Motor neuron (in vitro differentiated cells): Measurements from ENCODE around the gene YAP1. TPM values are rescaled to one million over a fixed set of nuclear protein-coding genes. Genes with fewer than 3 reads are reported as not detected.

Experiments used
- ATAC-seq, 8 experiments: fragments of 200-7000 bp; cut with Tn5 transposase; replicated peaks in 6 of 8; 2 replicates each; pipeline ENCODE4 v1.8.0; 2021; ENCODE audit warnings: mild to moderate bottlenecking in 8 of 8, moderate library complexity in 8 of 8
- H3K27ac ChIP-seq, 2 donors: fragments of 250-450 bp; sonication (Bioruptor Pico); 2 replicates each; pipeline ENCODE4 v1.9.0; 2021; ENCODE audit warnings: antibody characterized with exemption in 2 of 2, mild to moderate bottlenecking in 2 of 2, moderate library complexity in 1 of 2
- H3K4me1 ChIP-seq, 2 donors: fragments of 250-450 bp; sonication (Bioruptor Pico); replicated peaks in 1 of 2; 2 replicates each; pipeline ENCODE4 v1.6.1; 2021; ENCODE audit warnings: antibody characterized with exemption in 2 of 2, mild to moderate bottlenecking in 2 of 2, moderate library complexity in 1 of 2
- H3K4me3 ChIP-seq, 5 donors: fragments of 250-450 bp; sonication (Bioruptor Pico); 2 replicates each; pipeline ENCODE4 v1.9.0; 2021; ENCODE audit warnings: antibody characterized with exemption in 5 of 5, mild to moderate bottlenecking in 5 of 5, moderate library complexity in 4 of 5
- WGBS, 10 experiments: fragments of 450-650 bp; shearing (Covaris generic); methylation state at CpG; one replicate each; pipeline ENCODE4 v1.0.0; 2022; 5-methylcytosine and 5-hydroxymethylcytosine counted together
- in situ Hi-C, 9 experiments: fragments of 400-800 bp; cut with MboI; loops; one replicate each; pipeline ENCODE4 v1.15.0; 2021; ENCODE audit warnings: low sequenced_read_pairs in 9 of 9, low pct_unique_long_range_greater_than_20kb in 2 of 9; ENCODE audit not compliant: unreplicated experiment in 9 of 9
- total RNA-seq, 8 experiments: library from RNA; unstranded; fragments of 300-600 nt; gene quantifications; 2 replicates each; pipeline versions ENCODE4 v1.2.3 to v1.2.4, GENCODE V29; 2022

Gene YAP1
- total RNA-seq, 8 experiments from 2014 or later: 13.4 to 83.0 (median 43.5) TPM

DNA sequence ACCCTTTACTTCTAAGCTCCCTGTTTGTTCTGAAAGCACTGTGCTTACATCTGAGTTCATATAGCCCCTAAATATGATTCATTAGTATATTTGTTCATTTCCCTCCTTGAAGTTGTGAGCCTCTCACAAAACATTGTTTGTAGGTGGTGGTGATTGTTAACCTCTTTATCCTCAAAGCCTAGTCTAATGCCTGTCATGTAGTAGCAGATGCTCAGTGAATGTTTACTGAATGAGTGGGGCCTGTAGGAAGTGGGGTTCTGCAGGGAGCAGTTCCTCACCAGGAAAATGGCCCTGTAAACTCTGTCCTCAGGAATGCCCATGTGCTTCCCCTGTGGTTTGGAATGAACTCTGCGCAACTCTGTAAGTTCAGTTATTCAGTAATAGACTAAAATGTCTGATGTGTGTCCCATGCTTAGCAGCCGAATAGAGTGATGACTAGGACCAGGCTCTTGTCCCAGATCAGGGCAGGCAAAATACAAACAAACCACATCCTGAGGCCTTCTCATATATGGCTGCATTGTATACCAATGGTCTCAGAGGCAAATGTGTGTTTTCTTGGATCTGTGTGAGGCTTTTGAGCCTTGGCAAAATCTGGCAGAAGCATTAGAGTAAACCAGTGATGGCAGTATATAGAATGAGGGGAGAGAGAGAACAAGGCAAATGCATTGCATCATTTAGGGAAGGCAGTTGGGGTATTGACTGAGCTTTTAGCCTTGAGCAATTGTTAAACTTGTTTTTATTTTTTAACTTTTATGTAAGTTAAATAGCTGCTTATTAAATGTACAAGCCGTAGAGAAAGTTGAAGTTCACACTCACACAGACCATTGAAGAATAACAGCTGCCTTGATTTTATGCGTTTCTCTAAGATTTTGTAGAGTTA, 115.7 kb downstream of the YAP1 start:
- Histone ChIP-seq H3K27ac (no peak overlapping the region), H3K4me1 (no peaks in the 10 kb centered on the region), H3K4me3 (no peak overlapping the region)
- WGBS, 10 experiments: 17 to 100% (median 92%) methylated on average over 1 to 4 of the region's 4 CpGs; no CpG with 5 or more reads in 1 of the 10 experiments
- ATAC-seq: no peak
- in situ Hi-C loops: no loop called here

DNA sequence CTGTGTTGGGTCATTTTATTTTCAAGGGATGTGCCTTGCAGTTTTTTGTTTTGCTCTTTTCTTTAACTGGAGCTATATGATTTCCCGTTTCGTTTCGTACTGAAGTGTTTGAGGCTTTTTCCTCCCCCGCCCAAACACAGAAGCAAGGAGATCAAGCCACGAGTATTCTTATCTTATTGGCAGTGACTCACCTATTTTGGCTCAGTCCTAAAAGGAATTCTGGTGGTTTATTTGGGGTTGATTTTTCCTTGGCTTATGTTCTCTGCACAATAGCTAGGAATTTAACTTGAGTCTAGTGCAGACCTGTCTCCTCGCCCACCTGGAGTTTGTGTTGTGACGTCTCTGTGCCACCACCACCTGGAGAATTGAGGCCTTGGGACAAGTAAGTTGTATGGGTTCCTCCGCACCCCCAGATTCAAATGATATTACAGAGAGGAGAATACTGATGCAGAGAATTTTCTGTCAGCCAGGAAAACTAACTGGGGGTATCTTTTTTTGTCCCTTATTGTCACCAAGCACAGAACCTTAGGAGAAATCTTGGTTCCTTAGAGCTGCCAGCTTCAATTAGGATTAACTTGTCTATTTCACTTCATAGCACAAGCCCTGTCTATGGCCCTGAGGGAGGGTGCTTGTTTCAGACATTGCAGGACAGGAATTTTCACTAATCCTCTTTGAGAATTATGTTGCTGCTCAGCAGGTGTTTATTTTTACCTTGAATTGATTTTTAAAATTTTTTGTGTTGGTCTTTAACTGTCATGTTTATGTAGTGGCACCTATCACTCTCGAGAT, 116.6 kb downstream of the YAP1 start:
- no peak overlapping the region for H3K27ac ChIP-seq
- no peaks in the 10 kb centered on the region for H3K4me1 ChIP-seq
- no peak overlapping the region for H3K4me3 ChIP-seq
- ATAC-seq: no peak
- in situ Hi-C loops: no loop called here
- WGBS, 10 experiments: 63 to 94% (median 89%) methylated on average over 2 to 7 of the region's 9 CpGs

DNA sequence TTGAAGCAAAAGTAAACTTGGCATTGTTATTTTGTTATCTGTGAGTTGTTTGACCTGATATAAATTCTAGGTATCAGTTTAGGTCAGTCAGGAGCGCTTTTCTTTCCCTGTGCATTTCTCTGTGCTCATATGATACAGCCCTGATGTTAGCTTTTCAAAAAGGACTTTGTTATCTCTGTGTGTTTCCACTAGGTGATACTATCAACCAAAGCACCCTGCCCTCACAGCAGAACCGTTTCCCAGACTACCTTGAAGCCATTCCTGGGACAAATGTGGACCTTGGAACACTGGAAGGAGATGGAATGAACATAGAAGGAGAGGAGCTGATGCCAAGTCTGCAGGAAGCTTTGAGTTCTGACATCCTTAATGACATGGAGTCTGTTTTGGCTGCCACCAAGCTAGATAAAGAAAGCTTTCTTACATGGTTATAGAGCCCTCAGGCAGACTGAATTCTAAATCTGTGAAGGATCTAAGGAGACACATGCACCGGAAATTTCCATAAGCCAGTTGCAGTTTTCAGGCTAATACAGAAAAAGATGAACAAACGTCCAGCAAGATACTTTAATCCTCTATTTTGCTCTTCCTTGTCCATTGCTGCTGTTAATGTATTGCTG, 119.4 kb downstream of the YAP1 start:
- in situ Hi-C loops: no loop called here

DNA sequence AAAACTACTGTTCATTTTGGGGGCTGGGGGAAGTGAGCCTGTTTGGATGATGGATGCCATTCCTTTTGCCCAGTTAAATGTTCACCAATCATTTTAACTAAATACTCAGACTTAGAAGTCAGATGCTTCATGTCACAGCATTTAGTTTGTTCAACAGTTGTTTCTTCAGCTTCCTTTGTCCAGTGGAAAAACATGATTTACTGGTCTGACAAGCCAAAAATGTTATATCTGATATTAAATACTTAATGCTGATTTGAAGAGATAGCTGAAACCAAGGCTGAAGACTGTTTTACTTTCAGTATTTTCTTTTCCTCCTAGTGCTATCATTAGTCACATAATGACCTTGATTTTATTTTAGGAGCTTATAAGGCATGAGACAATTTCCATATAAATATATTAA, 119.9 kb downstream of the YAP1 start:
- no peaks in the 10 kb centered on the region for H3K4me1 ChIP-seq
- in situ Hi-C loops: no loop called here
- no peak for ATAC-seq
- no peak overlapping the region for H3K4me3 ChIP-seq
- no peak overlapping the region for H3K27ac ChIP-seq

More for the DNA sequence above, 119.4 kb downstream of the YAP1 start:
- no peaks in the 10 kb centered on the region for H3K4me1 ChIP-seq
- ATAC-seq: peak in 2 of 8 experiments; percentile 38 to 54
- 67 to 100% (median 84%) methylated on average over 1 to 4 of the region's 4 CpGs; no CpG with 5 or more reads in 1 of the 10 experiments for WGBS, 10 experiments
- H3K4me3 ChIP-seq: no peak overlapping the region
- H3K27ac ChIP-seq: no peak overlapping the region

DNA sequence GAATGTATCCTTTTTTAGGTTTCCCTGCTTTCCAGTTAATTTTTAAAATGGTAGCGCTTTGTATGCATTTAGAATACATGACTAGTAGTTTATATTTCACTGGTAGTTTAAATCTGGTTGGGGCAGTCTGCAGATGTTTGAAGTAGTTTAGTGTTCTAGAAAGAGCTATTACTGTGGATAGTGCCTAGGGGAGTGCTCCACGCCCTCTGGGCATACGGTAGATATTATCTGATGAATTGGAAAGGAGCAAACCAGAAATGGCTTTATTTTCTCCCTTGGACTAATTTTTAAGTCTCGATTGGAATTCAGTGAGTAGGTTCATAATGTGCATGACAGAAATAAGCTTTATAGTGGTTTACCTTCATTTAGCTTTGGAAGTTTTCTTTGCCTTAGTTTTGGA, 120.7 kb downstream of the YAP1 start:
- no peak for ATAC-seq
- Histone ChIP-seq H3K4me3 (no peak overlapping the region), H3K27ac (no peak overlapping the region), H3K4me1 (no peaks in the 10 kb centered on the region)
- in situ Hi-C loops: no loop called here
- 85 to 100% (median 100%) methylated on average over 2 to 4 of the region's 4 CpGs; no CpG with 5 or more reads in 1 of the 10 experiments for WGBS, 10 experiments

DNA sequence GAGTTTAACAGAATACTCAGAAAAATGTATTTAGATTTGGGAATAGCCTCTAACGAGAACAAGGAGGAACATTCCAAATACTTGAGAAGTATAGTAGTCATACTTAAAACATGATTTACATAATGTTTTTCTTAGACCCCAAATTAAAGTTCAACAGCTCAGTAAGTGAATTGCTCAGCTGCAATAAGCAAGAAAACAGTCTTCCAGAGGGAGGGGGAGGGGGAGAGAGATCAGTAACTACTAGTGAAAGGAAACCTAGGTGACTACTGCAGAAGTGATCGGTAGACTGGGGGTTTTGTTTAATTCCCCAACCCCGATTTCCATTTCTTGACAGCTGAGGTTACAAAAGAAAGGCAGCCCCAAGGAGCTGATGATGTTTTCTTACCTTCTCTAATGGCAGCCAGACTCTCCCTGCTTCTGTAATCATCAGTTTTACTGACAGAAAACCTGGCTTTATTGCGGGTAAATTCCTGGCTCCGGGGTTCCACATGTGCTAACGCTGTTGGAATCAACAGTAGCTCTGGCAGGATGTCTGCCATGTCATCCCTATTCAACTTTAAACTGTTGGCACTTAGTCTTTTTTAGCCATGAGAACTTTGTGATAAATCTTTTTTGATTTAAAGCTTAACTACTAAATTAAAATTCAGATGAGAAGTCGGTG, 124.7 kb downstream of the YAP1 start:
- in situ Hi-C loops: no loop called here
- ATAC-seq: peak in 1 of 8 experiments; percentile 76
- no peak overlapping the region for H3K27ac ChIP-seq

DNA sequence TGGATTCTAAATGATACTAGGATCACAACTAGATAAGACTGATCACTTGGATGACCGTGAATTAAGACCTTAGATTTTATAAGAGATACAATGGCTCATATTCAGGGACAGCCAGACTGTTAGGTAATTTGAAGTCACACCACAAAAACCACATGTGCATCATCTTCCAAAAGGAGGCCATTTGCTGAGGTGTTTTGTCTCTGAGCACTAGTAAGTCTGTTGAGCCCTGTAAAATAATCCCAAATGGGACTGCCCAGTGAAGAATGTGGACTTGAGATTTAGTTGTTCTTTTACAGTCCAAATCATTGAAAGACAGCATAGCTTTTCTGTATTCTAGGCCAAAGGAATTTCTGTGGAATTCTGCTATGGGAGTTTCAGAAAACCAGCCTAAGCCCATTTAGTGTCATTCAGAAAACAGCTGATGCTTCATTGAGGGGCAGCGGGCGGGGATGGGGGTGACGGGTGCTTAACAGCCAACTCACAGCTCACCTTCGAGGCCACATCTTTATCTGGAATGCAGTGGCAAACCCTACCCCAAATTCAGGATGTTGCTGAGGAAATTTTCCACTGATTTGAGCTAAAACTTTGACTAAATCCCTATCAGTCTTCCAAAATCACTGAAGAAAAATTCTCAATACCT, 127.0 kb downstream of the YAP1 start:
- WGBS, 10 experiments: 40 to 100% (median 90%) methylated on average over 1 to 5 of the region's 5 CpGs; no CpG with 5 or more reads in 5 of the 10 experiments
- in situ Hi-C loops: no loop called here
- Histone ChIP-seq H3K4me1 (no peaks in the 10 kb centered on the region), H3K27ac (no peak overlapping the region), H3K4me3 (no peak overlapping the region)
- ATAC-seq: no peak

More for the DNA sequence above, 124.7 kb downstream of the YAP1 start:
- 33 to 83% (median 45%) methylated on average over 2 to 7 of the region's 7 CpGs; no CpG with 5 or more reads in 1 of the 10 experiments for WGBS, 10 experiments
- no peak overlapping the region for H3K4me3 ChIP-seq
- no peaks in the 10 kb centered on the region for H3K4me1 ChIP-seq

DNA sequence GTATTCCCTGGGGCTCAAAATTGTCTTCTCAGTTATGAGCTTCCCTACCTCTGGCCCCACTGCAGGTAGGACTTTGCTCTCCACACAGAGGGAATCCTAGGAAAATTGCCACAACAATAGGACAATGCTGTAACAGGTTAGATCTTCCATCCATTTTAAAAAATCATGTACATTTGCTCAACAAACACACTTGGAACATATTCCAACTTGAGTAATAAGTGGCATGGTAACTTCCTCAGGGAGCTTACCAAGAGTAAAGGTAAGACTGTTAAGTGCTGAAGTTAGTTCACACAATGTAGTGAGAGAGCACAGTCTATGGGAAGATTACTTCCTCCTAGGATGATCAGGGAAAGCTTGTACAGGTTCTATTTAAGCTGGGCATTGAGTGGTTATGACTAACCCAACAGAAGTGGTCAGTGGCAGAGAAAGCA, 128.2 kb downstream of the YAP1 start:
- ATAC-seq: no peak
- no peaks in the 10 kb centered on the region for H3K4me1 ChIP-seq
- H3K4me3 ChIP-seq: no peak overlapping the region
- H3K27ac ChIP-seq: no peak overlapping the region
- in situ Hi-C loops: no loop called here

DNA sequence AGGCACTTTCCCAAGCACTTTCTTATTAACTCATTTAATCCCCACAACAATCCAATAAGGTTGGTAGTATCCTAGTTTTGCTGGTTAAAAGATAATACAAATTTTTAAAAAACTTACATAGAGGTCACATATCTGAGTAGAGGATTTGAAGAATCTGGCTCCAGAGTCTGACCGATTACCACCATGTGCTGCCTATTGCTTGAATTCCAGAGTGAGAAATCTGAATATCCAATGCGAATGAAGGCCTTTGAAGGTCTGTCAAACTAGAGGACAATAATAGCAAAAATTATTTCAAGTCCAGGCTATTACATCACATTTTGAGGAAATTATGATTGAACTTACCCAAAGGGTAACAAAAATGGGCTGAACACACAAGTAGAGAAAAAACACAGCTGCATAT, 129.2 kb downstream of the YAP1 start:
- peak in 3 of 8 experiments; percentile 51 to 83 (median 63) for ATAC-seq
- in situ Hi-C loops: no loop called here
- H3K27ac ChIP-seq: no peak overlapping the region

DNA sequence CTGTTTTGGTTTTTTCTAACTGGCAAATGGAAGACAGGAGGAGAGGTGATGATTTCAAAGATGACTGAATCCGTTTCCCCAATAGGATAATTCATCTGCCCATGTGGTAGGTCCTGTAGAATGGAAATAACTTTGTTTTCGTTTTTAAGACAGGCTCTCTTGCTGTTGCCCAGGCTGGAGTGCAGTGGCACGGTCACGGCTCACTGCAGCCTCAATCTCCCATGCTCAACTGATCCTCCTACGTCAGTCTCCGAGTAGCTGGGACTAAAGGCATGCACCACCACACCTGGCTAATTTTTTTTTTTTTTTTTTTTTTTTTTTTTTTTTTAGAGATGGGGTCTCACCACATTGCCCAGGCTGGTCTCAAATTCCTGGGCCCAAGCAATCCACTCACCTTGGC, 129.7 kb downstream of the YAP1 start:
- H3K4me1 ChIP-seq: no peaks in the 10 kb centered on the region
- H3K4me3 ChIP-seq: no peak overlapping the region
- no peak for ATAC-seq
- WGBS, 10 experiments: 87 to 98% (median 94%) methylated on average over 2 to 6 of the region's 6 CpGs; no CpG with 5 or more reads in 3 of the 10 experiments
- in situ Hi-C loops: no loop called here
- no peak overlapping the region for H3K27ac ChIP-seq

More for the DNA sequence above, 129.2 kb downstream of the YAP1 start:
- no peak overlapping the region for H3K4me3 ChIP-seq
- no peaks in the 10 kb centered on the region for H3K4me1 ChIP-seq
- WGBS, 10 experiments: 0 to 100% (median 86%) methylated on average over 1 to 2 of the region's 2 CpGs; no CpG with 5 or more reads in 1 of the 10 experiments

DNA sequence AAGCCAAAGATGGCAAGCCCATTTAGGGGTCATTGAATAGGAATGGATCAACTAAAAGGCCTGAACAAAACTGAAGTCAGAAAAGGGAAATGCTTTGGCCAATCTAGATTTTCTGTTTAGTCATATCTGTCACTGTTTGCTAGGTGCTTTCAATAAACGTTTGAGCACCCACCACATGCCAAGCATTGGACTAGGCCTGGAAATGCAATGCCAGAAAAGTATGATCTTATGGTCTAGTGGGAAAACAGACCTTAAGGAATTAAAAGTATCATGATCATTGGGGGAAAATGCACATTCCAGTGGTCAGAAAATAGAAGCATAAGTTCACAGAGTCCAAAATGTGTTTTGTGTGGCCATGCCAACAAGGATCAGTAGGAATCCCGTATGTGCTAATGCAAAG, 130.3 kb downstream of the YAP1 start:
- Histone ChIP-seq H3K4me1 (no peaks in the 10 kb centered on the region), H3K27ac (no peak overlapping the region), H3K4me3 (no peak overlapping the region)
- WGBS, 10 experiments: 0 to 88% (median 67%) methylated on average over 1 to 2 of the region's 2 CpGs; no CpG with 5 or more reads in 3 of the 10 experiments
- ATAC-seq: no peak
- in situ Hi-C loops: no loop called here

DNA sequence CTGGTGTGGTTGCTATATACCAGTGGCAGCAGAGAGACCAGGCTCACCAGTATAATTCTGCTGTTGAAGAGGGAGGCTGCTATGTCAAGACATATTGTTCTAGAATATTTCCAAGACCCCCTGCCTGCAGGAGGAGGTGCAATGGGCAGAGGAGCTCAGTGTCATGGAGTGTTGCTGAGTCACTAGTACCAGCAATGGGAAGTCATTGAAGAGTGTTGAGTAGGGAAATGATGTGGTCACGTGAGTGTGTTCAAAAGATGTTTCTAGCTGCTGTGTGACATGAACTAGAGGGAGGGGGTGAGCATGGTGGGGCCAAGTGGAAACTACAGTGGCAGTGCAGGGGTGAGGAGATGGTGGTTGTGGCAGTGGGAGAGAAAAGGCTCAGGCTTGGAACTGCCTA, 130.8 kb downstream of the YAP1 start:
- peak in 3 of 8 experiments; percentile 26 to 38 (median 35) for ATAC-seq
- Histone ChIP-seq H3K4me1 (no peaks in the 10 kb centered on the region), H3K27ac (no peak overlapping the region), H3K4me3 (no peak overlapping the region)
- WGBS, 10 experiments: 89% methylated on average over 1 of the region's 1 CpG; no CpG with 5 or more reads in 9 of the 10 experiments
- in situ Hi-C loops: no loop called here
